ENCODE results near the gene LRSAM1.

The LRSAM1 gene

DNA sequence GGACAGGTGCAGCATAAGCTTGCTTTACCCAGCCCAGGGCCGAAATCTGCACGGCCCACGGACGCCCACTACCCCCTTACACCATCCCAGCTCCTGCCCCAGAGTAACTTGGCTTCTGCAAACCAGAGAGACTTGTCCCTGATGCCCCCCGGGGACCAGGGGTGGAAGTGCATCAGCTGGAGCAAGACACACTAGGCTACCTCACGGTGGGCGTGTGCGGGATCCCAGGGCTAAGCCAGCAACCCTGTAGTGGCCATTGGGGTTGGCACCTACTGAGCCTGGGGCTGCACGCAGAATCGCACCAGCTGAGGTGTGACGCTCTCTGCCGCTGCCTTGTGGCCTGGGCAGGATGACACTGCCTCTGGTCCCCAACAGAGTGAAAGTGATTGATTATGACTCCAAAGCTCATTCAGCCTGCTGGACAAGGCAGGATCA is 33.3 kb upstream of the LRSAM1 start:
- peak; percentile 63 to 79 (median 73) for DNase-seq
- Histone ChIP-seq H3K4me3 (ENCODE audit: control insufficient read depth in 1 of 7, extremely low read depth in 1 of 7, insufficient read depth in 4 of 7, low read depth in 2 of 7, low read length in 6 of 7) (no peak overlapping the region), H3K4me1 (ENCODE audit: control extremely low read depth in 1 of 4, control insufficient read depth in 4 of 4, insufficient read depth in 4 of 4, low read length in 3 of 4) (peaks cover 0 to 11% (median 4%) of the 10 kb centered on the region in 4 experiments), H3K9me3 (ENCODE audit: control extremely low read depth in 1 of 5, control insufficient read depth in 4 of 5, insufficient read depth in 2 of 5, low read depth in 1 of 5, low read length in 4 of 5) (no peaks in the 10 kb centered on the region), H3K27ac (ENCODE audit: insufficient read depth in 1 of 2, low read depth in 1 of 2, low read length in 2 of 2, poor library complexity in 1 of 2, severe bottlenecking in 2 of 2) (no peak overlapping the region), H3K27me3 (replicated peaks in 2 of 5; ENCODE audit: control insufficient read depth in 4 of 5, insufficient read depth in 5 of 5, low read length in 4 of 5) (no peaks in the 10 kb centered on the region), H3K36me3 (ENCODE audit: control insufficient read depth in 4 of 4, insufficient read depth in 4 of 4, low read length in 3 of 4) (no peaks in the 10 kb centered on the region)
- CTCF ChIA-PET = interaction anchor here (1.2 to 1.3 kb wide), 2 partner anchors 15 to 107 kb away, joined by 4 read pairs; no protein-coding TSS in a partner anchor
- POLR2A ChIA-PET = interaction anchor here (0.5 kb wide), 1 partner anchor 40 kb away, joined by 4 read pairs; no protein-coding TSS in a partner anchor
- WGBS (ENCODE audit: insufficient coverage) = 75% methylated on average over 8 of the region's 12 CpGs

DNA sequence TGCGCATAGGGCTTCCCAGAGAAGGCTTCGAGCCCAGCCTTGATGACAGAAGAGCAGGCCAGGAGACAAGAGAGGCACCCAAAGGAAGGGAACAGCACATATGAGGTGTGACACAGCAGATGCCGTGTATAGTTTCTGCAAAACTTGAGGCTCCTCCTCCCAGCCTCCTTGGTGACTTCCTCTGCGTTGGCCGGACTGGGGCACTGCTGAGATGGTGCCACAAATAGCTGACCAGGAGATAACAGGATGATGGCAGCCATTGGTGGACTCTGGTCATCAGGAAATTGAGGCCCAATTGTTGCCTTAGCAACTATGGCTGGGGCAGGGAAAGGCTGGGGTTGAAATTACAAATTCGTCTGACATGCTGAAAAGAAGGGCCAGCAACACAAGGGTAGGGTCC is 32.0 kb upstream of the LRSAM1 start:
- Histone ChIP-seq H3K9me3 (ENCODE audit: control extremely low read depth in 1 of 5, control insufficient read depth in 4 of 5, insufficient read depth in 2 of 5, low read depth in 1 of 5, low read length in 4 of 5) (no peaks in the 10 kb centered on the region), H3K4me1 (ENCODE audit: control extremely low read depth in 1 of 4, control insufficient read depth in 4 of 4, insufficient read depth in 4 of 4, low read length in 3 of 4) (peaks cover 2 to 18% (median 12%) of the 10 kb centered on the region in 4 experiments), H3K27ac (ENCODE audit: insufficient read depth in 1 of 2, low read depth in 1 of 2, low read length in 2 of 2, poor library complexity in 1 of 2, severe bottlenecking in 2 of 2) (no peak overlapping the region), H3K36me3 (ENCODE audit: control insufficient read depth in 4 of 4, insufficient read depth in 4 of 4, low read length in 3 of 4) (no peaks in the 10 kb centered on the region), H3K27me3 (replicated peaks in 2 of 5; ENCODE audit: control insufficient read depth in 4 of 5, insufficient read depth in 5 of 5, low read length in 4 of 5) (no peaks in the 10 kb centered on the region), H3K4me3 (ENCODE audit: control insufficient read depth in 1 of 7, extremely low read depth in 1 of 7, insufficient read depth in 4 of 7, low read depth in 2 of 7, low read length in 6 of 7) (no peak overlapping the region)
- ChIA-PET POLR2A (no interaction called here), CTCF (interaction anchor here (1.2 to 2.5 kb wide), 3 partner anchors 12 to 204 kb away, joined by 3 to 7 read pairs (median 3); no protein-coding TSS in a partner anchor)
- 93% methylated on average over 6 of the region's 6 CpGs for WGBS (ENCODE audit: insufficient coverage)
- DNase-seq = no peak

- Histone ChIP-seq H3K27ac (ENCODE audit: insufficient read depth in 1 of 2, low read depth in 1 of 2, low read length in 2 of 2, poor library complexity in 1 of 2, severe bottlenecking in 2 of 2) (no peak overlapping the region), H3K36me3 (ENCODE audit: control insufficient read depth in 4 of 4, insufficient read depth in 4 of 4, low read length in 3 of 4) (no peaks in the 10 kb centered on the region), H3K9me3 (ENCODE audit: control extremely low read depth in 1 of 5, control insufficient read depth in 4 of 5, insufficient read depth in 2 of 5, low read depth in 1 of 5, low read length in 4 of 5) (no peaks in the 10 kb centered on the region), H3K4me1 (ENCODE audit: control extremely low read depth in 1 of 4, control insufficient read depth in 4 of 4, insufficient read depth in 4 of 4, low read length in 3 of 4) (peaks cover 5 to 30% (median 23%) of the 10 kb centered on the region in 4 experiments), H3K4me3 (ENCODE audit: control insufficient read depth in 1 of 7, extremely low read depth in 1 of 7, insufficient read depth in 4 of 7, low read depth in 2 of 7, low read length in 6 of 7) (no peak overlapping the region), H3K27me3 (replicated peaks in 2 of 5; ENCODE audit: control insufficient read depth in 4 of 5, insufficient read depth in 5 of 5, low read length in 4 of 5) (no peaks in the 10 kb centered on the region)
- POLR2A ChIA-PET = interaction anchor here (0.6 kb wide), 1 partner anchor 196 kb away, joined by 4 read pairs; no protein-coding TSS in a partner anchor
- DNase-seq = no peak
- 92% methylated on average over 5 of the region's 7 CpGs for WGBS (ENCODE audit: insufficient coverage)
- CTCF ChIA-PET = interaction anchor here (1.8 to 2.5 kb wide), 2 partner anchors 14 to 16 kb away, joined by 5 to 7 read pairs; no protein-coding TSS in a partner anchor
Measured at GRCh38 chr9:127421057-127421456, 30.3 kb upstream of the LRSAM1 start.

GRCh38 chr9:127422133-127422782 is 29.1 kb upstream of the LRSAM1 start:
- DNase-seq = no peak
- H3K36me3 ChIP-seq (ENCODE audit: control insufficient read depth in 4 of 4, insufficient read depth in 4 of 4, low read length in 3 of 4) = no peaks in the 10 kb centered on the region
- ChIA-PET CTCF (interaction anchor here (1.0 to 1.8 kb wide), 5 partner anchors 18 to 207 kb away, joined by 3 to 5 read pairs (median 3); partner anchors contain the start of genes LRSAM1 and RPL12), POLR2A (no interaction called here)
- no peaks in the 10 kb centered on the region for H3K27me3 ChIP-seq (replicated peaks in 2 of 5; ENCODE audit: control insufficient read depth in 4 of 5, insufficient read depth in 5 of 5, low read length in 4 of 5)
- WGBS (ENCODE audit: insufficient coverage) = 98% methylated on average over 10 of the region's 10 CpGs
- H3K4me3 ChIP-seq (ENCODE audit: control insufficient read depth in 1 of 7, extremely low read depth in 1 of 7, insufficient read depth in 4 of 7, low read depth in 2 of 7, low read length in 6 of 7) = peak overlapping the region in 1 of 7 experiments; percentile 86
- H3K9me3 ChIP-seq (ENCODE audit: control extremely low read depth in 1 of 5, control insufficient read depth in 4 of 5, insufficient read depth in 2 of 5, low read depth in 1 of 5, low read length in 4 of 5) = no peaks in the 10 kb centered on the region
- H3K4me1 ChIP-seq (ENCODE audit: control extremely low read depth in 1 of 4, control insufficient read depth in 4 of 4, insufficient read depth in 4 of 4, low read length in 3 of 4) = peaks cover 5 to 32% (median 25%) of the 10 kb centered on the region in 4 experiments
- no peak overlapping the region for H3K27ac ChIP-seq (ENCODE audit: insufficient read depth in 1 of 2, low read depth in 1 of 2, low read length in 2 of 2, poor library complexity in 1 of 2, severe bottlenecking in 2 of 2)

DNA sequence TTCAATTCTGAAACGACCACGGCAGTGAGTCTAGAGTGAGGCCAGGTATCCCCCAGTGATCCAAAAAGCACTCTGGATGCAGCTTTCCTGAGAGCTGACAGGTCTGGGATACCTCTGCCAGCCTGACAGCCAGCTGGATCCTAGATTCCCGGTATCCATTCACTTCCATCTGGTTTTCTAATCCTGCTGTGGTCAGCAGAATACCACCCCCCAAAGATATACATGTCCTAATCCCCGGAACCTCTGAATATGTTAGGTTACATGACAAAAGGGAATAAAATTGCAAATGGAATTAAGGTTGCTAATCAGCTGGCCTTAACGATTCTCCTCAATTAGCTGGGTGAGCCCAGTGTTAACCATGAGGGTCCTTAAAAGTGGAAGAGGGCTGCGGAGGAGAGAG is 28.5 kb upstream of the LRSAM1 start:
- no peaks in the 10 kb centered on the region for H3K36me3 ChIP-seq (ENCODE audit: control insufficient read depth in 4 of 4, insufficient read depth in 4 of 4, low read length in 3 of 4)
- H3K9me3 ChIP-seq (ENCODE audit: control extremely low read depth in 1 of 5, control insufficient read depth in 4 of 5, insufficient read depth in 2 of 5, low read depth in 1 of 5, low read length in 4 of 5) = no peaks in the 10 kb centered on the region
- peak overlapping the region in 6 of 7 experiments; percentile 13 to 99 (median 91) for H3K4me3 ChIP-seq (ENCODE audit: control insufficient read depth in 1 of 7, extremely low read depth in 1 of 7, insufficient read depth in 4 of 7, low read depth in 2 of 7, low read length in 6 of 7)
- H3K27me3 ChIP-seq (replicated peaks in 2 of 5; ENCODE audit: control insufficient read depth in 4 of 5, insufficient read depth in 5 of 5, low read length in 4 of 5) = no peaks in the 10 kb centered on the region
- POLR2A ChIA-PET = no interaction called here
- H3K4me1 ChIP-seq (ENCODE audit: control extremely low read depth in 1 of 4, control insufficient read depth in 4 of 4, insufficient read depth in 4 of 4, low read length in 3 of 4) = peaks cover 5 to 32% (median 25%) of the 10 kb centered on the region in 4 experiments
- H3K27ac ChIP-seq (ENCODE audit: insufficient read depth in 1 of 2, low read depth in 1 of 2, low read length in 2 of 2, poor library complexity in 1 of 2, severe bottlenecking in 2 of 2) = peak overlapping the region in 1 of 2 experiments; percentile 89
- CTCF ChIA-PET = interaction anchor here (1.0 to 1.6 kb wide), 4 partner anchors 17 to 208 kb away, joined by 3 read pairs; partner anchors contain the start of genes LRSAM1 and RPL12
- no peak for DNase-seq
- 85% methylated on average over 4 of the region's 6 CpGs for WGBS (ENCODE audit: insufficient coverage)

GRCh38 chr9:127423476-127423933 is 27.8 kb upstream of the LRSAM1 start:
- DNase-seq = no peak
- 0% methylated on average over 7 of the region's 9 CpGs for WGBS (ENCODE audit: insufficient coverage)

More at GRCh38 chr9:127423476-127423933, 27.8 kb upstream of the LRSAM1 start:
- ChIA-PET CTCF (interaction anchor here (1.2 to 1.6 kb wide), 2 partner anchors 29 to 209 kb away, joined by 3 read pairs; no protein-coding TSS in a partner anchor), POLR2A (interaction anchor here (1.4 kb wide), 2 partner anchors 25 to 27 kb away, joined by 4 to 14 read pairs; partner anchors contain the start of genes LRSAM1 and RPL12)
- peak overlapping the region; percentile 80 to 89 for H3K27ac ChIP-seq (ENCODE audit: insufficient read depth in 1 of 2, low read depth in 1 of 2, low read length in 2 of 2, poor library complexity in 1 of 2, severe bottlenecking in 2 of 2)
- no peaks in the 10 kb centered on the region for H3K27me3 ChIP-seq (replicated peaks in 2 of 5; ENCODE audit: control insufficient read depth in 4 of 5, insufficient read depth in 5 of 5, low read length in 4 of 5)
- peaks cover 0 to 3% (median 2%) of the 10 kb centered on the region in 4 experiments for H3K36me3 ChIP-seq (ENCODE audit: control insufficient read depth in 4 of 4, insufficient read depth in 4 of 4, low read length in 3 of 4)
- H3K4me3 ChIP-seq (ENCODE audit: control insufficient read depth in 1 of 7, extremely low read depth in 1 of 7, insufficient read depth in 4 of 7, low read depth in 2 of 7, low read length in 6 of 7) = peak overlapping the region; percentile 71 to 99 (median 92)
- no peaks in the 10 kb centered on the region for H3K9me3 ChIP-seq (ENCODE audit: control extremely low read depth in 1 of 5, control insufficient read depth in 4 of 5, insufficient read depth in 2 of 5, low read depth in 1 of 5, low read length in 4 of 5)
- peaks cover 5 to 32% (median 25%) of the 10 kb centered on the region in 4 experiments for H3K4me1 ChIP-seq (ENCODE audit: control extremely low read depth in 1 of 4, control insufficient read depth in 4 of 4, insufficient read depth in 4 of 4, low read length in 3 of 4)
